ENCODE results near the gene GNB1L.

GNB1L gene

DNA sequence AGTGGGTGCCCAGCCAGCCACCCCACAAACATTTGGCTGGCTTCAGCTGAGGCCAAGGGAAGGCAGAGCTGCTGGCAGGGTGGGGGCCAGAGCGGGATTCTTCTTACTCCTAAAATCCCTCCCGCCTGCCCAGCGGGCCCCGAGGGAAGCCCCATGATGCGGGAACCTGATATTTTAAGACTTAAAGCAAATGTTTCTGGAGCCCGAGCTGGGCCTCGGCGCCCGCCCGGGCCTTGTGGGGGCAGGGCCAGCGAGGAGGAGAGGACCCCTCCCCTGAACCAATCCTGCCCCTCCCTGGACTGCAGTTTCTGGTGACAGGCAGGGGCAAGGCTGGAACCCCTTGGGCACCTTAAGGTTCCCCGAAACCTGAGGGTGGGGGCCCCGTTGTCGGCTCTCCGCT is 114.1 kb downstream of the GNB1L start:
- FAIRE-seq: no peak

DNA sequence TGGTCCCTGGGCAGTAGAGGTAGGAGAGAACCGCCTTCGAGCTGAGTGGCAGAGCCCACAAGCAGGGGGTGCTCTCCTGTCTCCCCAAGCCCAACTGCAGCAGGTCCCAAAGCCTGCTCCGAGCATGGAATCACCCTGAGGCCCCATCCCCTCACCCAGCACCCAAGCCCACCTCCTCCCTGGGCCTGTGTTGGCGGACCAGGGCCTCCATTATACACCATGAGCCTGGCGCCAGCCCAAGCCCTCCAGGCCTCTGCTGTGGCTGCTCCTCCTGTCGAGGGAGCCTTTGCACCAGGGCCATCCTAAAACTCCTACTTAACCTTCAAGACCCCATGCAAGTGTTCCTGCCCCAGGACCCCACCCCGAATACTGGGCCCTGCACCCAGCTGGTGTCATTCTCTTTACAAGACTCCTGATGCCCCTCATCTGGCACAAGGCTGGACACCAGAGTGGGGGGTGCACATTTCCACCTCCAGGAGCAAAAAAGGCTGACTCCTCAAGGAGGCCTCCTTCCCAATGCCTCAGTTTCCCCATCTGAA is 114.7 kb downstream of the GNB1L start:
- FAIRE-seq: no peak
- DNase-seq (ENCODE audit: insufficient read length, low spot score): no peak

More for the DNA sequence above, 114.1 kb downstream of the GNB1L start:
- no peak for DNase-seq (ENCODE audit: insufficient read length, low spot score)

DNA sequence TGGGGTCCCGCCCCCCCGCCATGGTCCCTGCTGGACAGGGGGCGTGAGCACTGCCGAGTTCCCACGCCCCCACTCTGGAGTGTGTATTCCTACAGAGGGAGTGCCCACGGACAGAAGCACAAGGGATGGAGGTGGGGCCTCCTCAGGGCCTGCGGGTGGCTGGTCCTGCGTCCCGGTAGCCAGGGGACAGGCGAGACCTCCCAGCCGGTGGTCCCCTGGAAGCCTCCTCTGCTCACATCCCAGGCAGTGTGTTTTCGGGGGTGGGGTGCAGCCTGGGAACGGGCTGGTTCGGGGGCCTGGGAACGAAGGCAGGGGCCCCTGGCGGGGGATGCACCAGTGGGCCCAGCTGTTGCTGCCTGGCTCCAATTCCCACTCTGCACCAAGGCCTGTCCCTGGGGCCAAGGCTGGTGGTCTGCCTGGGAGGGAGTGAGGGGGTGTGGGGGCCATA is 115.2 kb downstream of the GNB1L start:
- DNase-seq (ENCODE audit: insufficient read length, low spot score): no peak
- no peak for FAIRE-seq

DNA sequence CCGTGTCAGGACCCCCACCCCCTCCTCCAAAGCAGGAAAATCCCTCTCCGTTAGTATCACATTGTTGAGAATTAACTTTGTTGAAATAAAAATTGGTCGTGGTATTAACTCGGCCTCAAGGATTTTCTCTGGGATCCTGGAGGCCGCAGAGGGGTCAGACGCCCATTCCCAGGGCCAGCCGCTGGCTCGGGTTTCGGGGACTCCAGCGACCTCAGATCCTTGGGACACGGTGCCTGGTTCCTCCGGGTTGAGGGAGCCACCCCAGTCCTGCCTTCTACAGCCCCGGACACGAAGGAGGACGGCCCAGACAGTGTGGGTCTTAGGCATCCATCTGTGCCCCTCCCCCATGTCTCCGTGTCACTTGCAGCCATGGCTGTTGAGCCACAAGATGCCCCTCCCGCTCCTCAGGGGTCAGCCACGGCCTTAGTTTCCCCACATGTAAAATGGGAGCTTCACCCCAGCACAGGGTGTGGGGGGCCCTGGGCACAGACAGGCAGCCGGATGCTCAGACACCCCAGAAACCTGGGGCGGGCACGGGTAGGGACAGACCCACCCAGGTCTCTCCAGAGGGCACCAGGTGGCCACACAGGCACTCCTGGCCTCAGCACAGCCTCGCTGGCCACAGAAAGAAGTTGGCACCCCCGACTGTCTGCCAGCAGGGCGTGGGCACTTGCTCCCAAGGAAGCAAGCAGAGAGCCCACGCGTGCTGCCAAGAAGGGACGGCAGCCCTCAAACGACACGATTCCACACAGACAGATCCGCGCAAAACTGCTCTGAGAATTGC is 115.8 kb downstream of the GNB1L start:
- DNase-seq (ENCODE audit: insufficient read length, low spot score): no peak
- FAIRE-seq: no peak

DNA sequence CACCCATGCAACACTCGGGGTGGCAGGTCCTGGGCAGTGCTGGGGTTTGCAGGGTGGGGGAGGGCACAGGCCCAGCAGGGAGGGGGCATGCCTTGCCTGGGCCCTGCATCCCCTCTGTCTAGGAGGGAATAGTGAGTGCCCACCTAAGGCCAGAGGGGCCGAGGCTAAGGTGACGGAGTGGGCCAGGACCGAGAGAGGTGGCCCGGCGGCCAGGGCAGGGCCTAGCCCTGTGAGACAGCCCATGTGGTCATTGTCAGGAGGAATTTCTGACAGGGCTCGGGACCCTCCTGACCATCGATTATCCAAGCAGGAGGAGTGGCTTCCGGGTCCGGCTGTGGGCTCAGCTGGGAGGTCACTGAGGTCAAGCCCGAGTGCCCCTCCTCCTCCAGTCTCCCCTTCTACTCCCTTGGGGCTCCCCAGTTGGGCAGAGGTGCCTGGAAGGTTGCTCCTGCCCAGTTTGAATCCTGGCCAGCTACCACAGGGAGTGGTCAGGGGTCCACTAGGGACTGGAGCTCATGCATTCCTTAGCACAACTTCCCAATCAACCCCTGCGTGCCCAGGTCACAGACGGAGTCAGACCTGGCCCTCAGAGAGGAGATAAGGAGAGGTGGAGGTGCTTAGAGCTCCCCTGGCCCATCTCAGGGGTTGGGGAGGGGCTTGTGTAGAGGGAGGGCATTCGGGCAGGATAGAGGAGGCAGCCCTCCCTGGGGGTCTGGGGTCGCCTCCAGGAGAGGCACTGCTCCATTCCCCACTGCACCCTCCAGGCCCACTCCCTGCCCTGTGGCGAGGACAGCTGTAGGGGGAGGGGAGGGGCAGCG is 116.6 kb downstream of the GNB1L start:
- no peak for DNase-seq (ENCODE audit: insufficient read length, low spot score)
- no peak for FAIRE-seq

DNA sequence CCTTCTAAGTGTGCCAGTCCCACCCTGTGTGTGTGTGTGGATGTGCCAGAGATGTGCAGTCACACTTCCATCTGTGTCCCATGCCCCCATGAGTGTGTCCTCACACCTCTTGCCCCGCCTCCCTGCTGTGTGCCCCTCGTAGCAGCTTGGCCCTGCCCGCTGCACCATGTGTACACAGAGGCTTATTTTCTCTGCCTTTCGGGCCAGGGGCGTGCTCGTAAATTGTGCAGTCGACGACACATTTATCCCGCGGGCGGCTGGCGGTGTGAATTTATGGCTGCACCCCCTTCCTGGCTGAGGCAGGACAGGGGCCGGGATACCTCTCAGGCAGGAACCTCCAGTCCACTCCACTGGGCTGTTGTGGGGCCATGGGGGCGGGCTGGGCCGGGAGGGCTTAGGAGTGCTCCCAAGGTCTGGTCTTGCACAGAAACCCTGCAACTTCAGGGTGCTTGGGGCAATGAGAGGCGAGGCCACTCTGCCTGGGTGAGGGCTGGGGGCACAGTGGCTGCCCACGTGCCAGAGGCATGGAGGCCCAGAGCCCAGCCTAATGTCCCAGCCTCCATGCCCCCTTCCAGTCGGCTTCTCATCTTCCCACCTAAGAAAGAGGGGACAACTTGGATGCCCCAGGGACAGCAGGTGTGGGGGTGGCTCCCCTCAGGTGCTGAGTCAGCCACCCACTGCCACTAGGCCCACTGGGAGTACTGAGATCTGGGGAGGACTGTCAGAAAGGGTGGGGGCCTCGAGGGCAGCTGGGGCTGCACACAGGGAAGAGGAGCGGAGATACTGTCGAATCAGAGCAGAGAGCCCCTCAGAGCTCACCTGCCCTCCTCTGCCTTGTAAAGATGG is 118.8 kb downstream of the GNB1L start:
- FAIRE-seq (no peak), DNase-seq (ENCODE audit: insufficient read length, low spot score) (no peak)

DNA sequence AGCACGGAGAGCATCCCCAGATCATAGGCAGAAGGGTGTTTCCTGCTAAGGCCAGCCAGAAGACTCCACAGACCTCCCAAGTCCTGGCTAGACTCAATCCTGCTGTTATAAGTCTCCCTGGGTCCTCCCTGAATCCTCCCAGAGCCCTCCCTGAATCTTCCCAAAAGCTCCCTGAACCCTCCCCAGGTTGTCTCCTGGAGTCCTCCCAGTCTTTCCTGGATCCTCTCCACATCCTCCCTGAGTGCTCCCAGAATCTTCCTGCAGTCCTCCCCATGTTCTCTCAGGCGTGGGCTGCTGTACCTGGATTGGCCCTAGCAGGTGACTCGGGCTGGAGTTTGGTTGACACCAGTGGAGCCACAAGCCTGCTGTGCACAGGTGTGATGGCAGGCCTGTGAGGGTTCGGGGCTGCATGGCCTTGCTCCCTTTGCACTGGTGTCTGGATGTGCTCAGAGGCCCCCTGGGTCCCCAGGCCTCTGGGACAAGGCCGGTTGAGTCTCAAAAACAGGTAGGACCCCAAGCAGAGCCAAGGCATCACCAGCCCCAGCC is 119.8 kb downstream of the GNB1L start:
- no peak for DNase-seq (ENCODE audit: insufficient read length, low spot score)
- FAIRE-seq: no peak

DNA sequence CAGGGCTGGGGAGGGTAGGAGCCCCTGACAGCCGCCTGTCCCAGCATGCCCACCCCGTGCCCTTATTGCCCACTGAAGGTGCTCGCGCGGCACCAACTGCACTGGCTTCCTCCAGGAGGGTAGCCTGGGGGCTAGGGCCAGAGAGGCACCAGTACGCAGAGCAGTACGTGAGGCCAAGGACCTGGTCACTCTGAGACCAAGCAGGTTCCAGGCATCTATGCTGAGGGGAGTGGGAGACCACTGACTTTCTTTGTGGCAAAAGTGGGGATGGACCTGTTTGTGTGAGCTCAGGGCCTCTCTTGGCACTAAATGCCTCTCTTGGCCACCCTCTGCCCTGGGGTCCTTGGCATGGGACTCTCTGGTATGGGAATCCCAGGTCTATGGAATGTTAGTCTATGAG is 120.5 kb downstream of the GNB1L start:
- no peak for FAIRE-seq
- DNase-seq (ENCODE audit: insufficient read length, low spot score): no peak

DNA sequence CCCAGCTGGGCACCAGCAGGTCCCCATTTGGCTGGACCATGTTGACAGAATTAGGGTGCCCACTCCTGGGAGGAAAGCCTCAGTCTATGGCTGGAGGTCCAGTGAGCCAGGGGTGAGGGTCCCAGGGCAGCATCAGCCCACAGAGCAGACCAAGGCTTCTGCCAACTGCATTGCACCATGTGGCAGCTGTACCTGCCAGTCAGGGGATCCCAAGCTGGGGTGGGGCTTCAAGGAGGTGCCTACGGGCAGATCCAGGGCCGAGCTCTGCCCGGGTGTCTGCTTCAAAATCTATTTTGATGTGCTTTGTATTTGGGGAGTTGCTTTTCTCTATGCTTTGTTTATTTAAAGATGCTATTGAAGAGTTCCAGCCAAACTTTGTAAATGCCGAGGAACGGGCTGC is 120.9 kb downstream of the GNB1L start:
- no peak for DNase-seq (ENCODE audit: insufficient read length, low spot score)
- FAIRE-seq: no peak
